ENCODE results near the gene BAHCC1.

DNA sequence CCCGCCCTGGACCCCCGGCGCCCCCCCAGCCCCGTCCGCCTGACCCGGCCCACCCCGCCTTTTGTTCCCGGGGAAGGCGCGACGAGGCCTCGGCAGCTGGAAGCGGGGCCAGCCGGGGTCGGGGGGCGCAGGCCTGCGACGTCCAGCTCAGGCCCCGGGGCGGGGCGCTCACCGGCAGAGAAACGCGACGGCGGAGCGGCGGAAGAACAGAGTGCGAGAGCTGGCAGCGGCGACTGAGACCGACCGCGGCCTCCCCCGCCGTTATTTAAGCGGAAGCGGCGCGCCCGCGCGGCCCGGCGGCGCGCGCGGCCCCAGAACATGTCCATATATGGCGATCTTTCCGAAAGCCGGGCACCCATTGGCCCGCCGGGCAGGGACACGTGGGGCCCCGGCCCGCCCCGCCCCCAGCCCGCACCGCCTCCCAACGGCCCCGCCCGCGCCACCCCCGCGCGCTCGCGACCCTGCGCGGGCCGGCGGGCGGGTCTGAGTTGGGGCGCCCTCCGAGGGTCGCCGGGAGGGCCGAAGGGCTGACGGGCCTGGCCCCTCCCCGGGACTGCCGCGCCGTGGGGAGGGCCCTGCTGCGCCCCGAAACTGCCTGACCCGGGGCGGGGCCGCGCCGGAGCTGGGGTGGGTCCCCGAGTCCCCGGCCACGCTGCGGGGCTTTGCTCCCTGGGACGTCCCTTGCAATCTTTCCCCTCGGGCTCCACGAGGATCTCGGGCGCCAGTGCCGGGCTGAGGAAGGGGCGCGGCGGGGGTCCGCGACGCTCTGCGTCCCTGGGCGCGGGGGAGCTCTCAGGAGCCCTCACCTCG, 117.5 kb downstream of the BAHCC1 start, which contains the start of gene ACTG1:
- no peak for TF ChIP-seq CTCF (conservative IDR thresholded peaks at IDR 0.05; ENCODE audit: low read depth, low read length)
- TF ChIP-seq RAD21 (IDR thresholded peaks at IDR 0.05; ENCODE audit: low read length), result no peak
- peak; percentile 99 for TF ChIP-seq POLR2A (IDR thresholded peaks at IDR 0.05; ENCODE audit: low read depth, low read length)
- peak; percentile 90 for TF ChIP-seq USF2 (IDR thresholded peaks at IDR 0.05; ENCODE audit: low read depth, low read length)
- TF ChIP-seq MAZ (IDR thresholded peaks at IDR 0.05; ENCODE audit: borderline replicate concordance, low read depth, low read length), result peak; percentile 59; the same call in 1 of the 2 replicates
- TF ChIP-seq, protein P1, sequence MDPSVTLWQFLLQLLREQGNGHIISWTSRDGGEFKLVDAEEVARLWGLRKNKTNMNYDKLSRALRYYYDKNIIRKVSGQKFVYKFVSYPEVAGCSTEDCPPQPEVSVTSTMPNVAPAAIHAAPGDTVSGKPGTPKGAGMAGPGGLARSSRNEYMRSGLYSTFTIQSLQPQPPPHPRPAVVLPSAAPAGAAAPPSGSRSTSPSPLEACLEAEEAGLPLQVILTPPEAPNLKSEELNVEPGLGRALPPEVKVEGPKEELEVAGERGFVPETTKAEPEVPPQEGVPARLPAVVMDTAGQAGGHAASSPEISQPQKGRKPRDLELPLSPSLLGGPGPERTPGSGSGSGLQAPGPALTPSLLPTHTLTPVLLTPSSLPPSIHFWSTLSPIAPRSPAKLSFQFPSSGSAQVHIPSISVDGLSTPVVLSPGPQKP (IDR thresholded peaks at IDR 0.05; ENCODE audit: borderline replicate concordance, low read depth, low read length), result no peak
- no peak for TF ChIP-seq MAFK (IDR thresholded peaks at IDR 0.05; ENCODE audit: low read depth, low read length)
- no peak for TF ChIP-seq CEBPB (IDR thresholded peaks at IDR 0.05; ENCODE audit: low read depth, low read length)
- TF ChIP-seq BHLHE40 (IDR thresholded peaks at IDR 0.05; ENCODE audit: low read depth, low read length), result no peak
- TF ChIP-seq SMC3 (IDR thresholded peaks at IDR 0.05; ENCODE audit: low read depth, low read length), result no peak
- TF ChIP-seq RFX5 (IDR thresholded peaks at IDR 0.05; ENCODE audit: low read depth, low read length), result no peak
- no peak for TF ChIP-seq NFE2L2 (IDR thresholded peaks at IDR 0.05; ENCODE audit: low read depth, low read length)
- TF ChIP-seq CHD1 (IDR thresholded peaks at IDR 0.05; ENCODE audit: low read depth, low read length), result no peak
- no peak for TF ChIP-seq MXI1 (IDR thresholded peaks at IDR 0.05; ENCODE audit: borderline replicate concordance, low read depth, low read length)
